Fibroblast of pulmonary artery (primary cell): Measurements from ENCODE around the gene FAM89B.
A peak's percentile ranks its signal among the peaks of the same experiment; 100 is the strongest.

Experiments
- DNase-seq: peaks from one replicate; pipeline ENCODE4 v3.0.0-alpha.2; 2010; ENCODE audit warnings: low read depth
- H3K4me3 ChIP-seq: replicated peaks from 2 replicates; pipeline ENCODE4 v1.5.1; 2011; ENCODE audit warnings: low read depth, mild to moderate bottlenecking, control low read depth, low read length, moderate library complexity
- CTCF ChIP-seq: IDR thresholded peaks from 2 replicates; pipeline ENCODE4 v1.5.1; 2011; ENCODE audit warnings: mild to moderate bottlenecking, control low read depth, low read length, inconsistent platforms; ENCODE audit errors: missing control alignments

Gene FAM89B

GRCh38 chr11:65547446-65548125 is 24.8 kb upstream of the FAM89B start:
- H3K4me3 ChIP-seq = no peak overlapping the region
- TF ChIP-seq CTCF = no peak
- no peak for DNase-seq

- H3K4me3 ChIP-seq = no peak overlapping the region
- TF ChIP-seq CTCF = no peak
- DNase-seq = no peak
These were observed 23.9 kb upstream of the FAM89B start for GRCh38 chr11:65548395-65548794.

- no peak for DNase-seq
- H3K4me3 ChIP-seq = no peak overlapping the region
- TF ChIP-seq CTCF = no peak
These were observed 23.2 kb upstream of the FAM89B start for GRCh38 chr11:65549096-65549495.

- DNase-seq = peak; percentile 29
- H3K4me3 ChIP-seq = no peak overlapping the region
- peak; percentile 25 for TF ChIP-seq CTCF
These were observed 20.6 kb upstream of the FAM89B start for GRCh38 chr11:65551572-65552387.

- no peak for TF ChIP-seq CTCF
These were observed 19.9 kb upstream of the FAM89B start for GRCh38 chr11:65552388-65552951.

GRCh38 chr11:65553301-65554001 is 18.9 kb upstream of the FAM89B start:
- no peak overlapping the region for H3K4me3 ChIP-seq
- TF ChIP-seq CTCF = no peak
- DNase-seq = no peak

More at GRCh38 chr11:65552388-65552951, 19.9 kb upstream of the FAM89B start:
- no peak overlapping the region for H3K4me3 ChIP-seq
- DNase-seq = no peak
